Subcutaneous abdominal adipose tissue (tissue), 5 donors: ENCODE data around the gene GTF2F2.

ENCODE experiments used
- H3K27ac ChIP-seq: one replicate; pipeline ENCODE4 v1.7.0; 2013; ENCODE audit warnings: low read depth, mild to moderate bottlenecking, inconsistent platforms, low read length, moderate library complexity
- H3K27me3 ChIP-seq, 5 donors: one replicate each; pipeline ENCODE4 v1.7.0; 2013; ENCODE audit warnings: low read length in 5 of 5, inconsistent platforms in 1 of 5; ENCODE audit not compliant: control insufficient read depth in 5 of 5, insufficient read depth in 4 of 5
- H3K36me3 ChIP-seq, 5 donors: one replicate each; pipeline ENCODE4 v1.7.0; 2013; ENCODE audit warnings: low read length in 5 of 5; ENCODE audit not compliant: control insufficient read depth in 5 of 5, insufficient read depth in 5 of 5
- H3K4me1 ChIP-seq, 5 donors: one replicate each; pipeline ENCODE4 v1.7.0; 2013; ENCODE audit warnings: low read length in 5 of 5, mild to moderate bottlenecking in 3 of 5, moderate library complexity in 1 of 5; ENCODE audit not compliant: control insufficient read depth in 5 of 5, insufficient read depth in 5 of 5
- H3K4me3 ChIP-seq, 5 donors: one replicate each; pipeline ENCODE4 v1.7.0; 2013; ENCODE audit warnings: low read length in 5 of 5, low read depth in 1 of 5
- H3K9ac ChIP-seq, 5 donors: one replicate each; pipeline ENCODE4 v1.7.0; 2013; ENCODE audit warnings: low read length in 5 of 5, mild to moderate bottlenecking in 4 of 5, moderate library complexity in 3 of 5
- H3K9me3 ChIP-seq, 5 donors: one replicate each; pipeline ENCODE4 v1.7.0; 2013; ENCODE audit warnings: low read length in 5 of 5; ENCODE audit not compliant: control insufficient read depth in 5 of 5
- donor health status: healthy.
- donor health status: healthy.
- donor health status: healthy.
- donor health status: healthy.
- donor health status: healthy.

GTF2F2 gene

GRCh38 chr13:45222919-45223318, 102.6 kb downstream of the GTF2F2 start:
- H3K27me3 ChIP-seq = no peaks in the 10 kb centered on the region
- H3K27ac ChIP-seq = no peak overlapping the region
- no peaks in the 10 kb centered on the region for H3K9me3 ChIP-seq
- H3K9ac ChIP-seq = no peak overlapping the region
- no peaks in the 10 kb centered on the region for H3K36me3 ChIP-seq
- peaks cover 0 to 9% (median 4%) of the 10 kb centered on the region in 5 donors for H3K4me1 ChIP-seq
- no peak overlapping the region for H3K4me3 ChIP-seq

GRCh38 chr13:45224176-45224575, 103.9 kb downstream of the GTF2F2 start:
- Histone ChIP-seq H3K9ac (no peak overlapping the region), H3K36me3 (no peaks in the 10 kb centered on the region), H3K27me3 (no peaks in the 10 kb centered on the region), H3K27ac (no peak overlapping the region), H3K4me3 (no peak overlapping the region), H3K4me1 (peaks cover 0 to 7% (median 4%) of the 10 kb centered on the region in 5 donors), H3K9me3 (no peaks in the 10 kb centered on the region)

- H3K9me3 ChIP-seq = no peaks in the 10 kb centered on the region
- no peaks in the 10 kb centered on the region for H3K4me1 ChIP-seq
- no peaks in the 10 kb centered on the region for H3K36me3 ChIP-seq
- H3K27me3 ChIP-seq = no peaks in the 10 kb centered on the region
- no peak overlapping the region for H3K9ac ChIP-seq
- H3K4me3 ChIP-seq = no peak overlapping the region
- H3K27ac ChIP-seq = no peak overlapping the region
These were observed 105.1 kb downstream of the GTF2F2 start for GRCh38 chr13:45225370-45225769.

- no peak overlapping the region for H3K9ac ChIP-seq
- H3K4me3 ChIP-seq = no peak overlapping the region
- no peaks in the 10 kb centered on the region for H3K36me3 ChIP-seq
- no peak overlapping the region for H3K27ac ChIP-seq
- no peaks in the 10 kb centered on the region for H3K4me1 ChIP-seq
- H3K9me3 ChIP-seq = no peaks in the 10 kb centered on the region
- no peaks in the 10 kb centered on the region for H3K27me3 ChIP-seq
These were observed 105.7 kb downstream of the GTF2F2 start for GRCh38 chr13:45226024-45226423.

- no peak overlapping the region for H3K9ac ChIP-seq
- no peaks in the 10 kb centered on the region for H3K36me3 ChIP-seq
- no peaks in the 10 kb centered on the region for H3K27me3 ChIP-seq
- no peak overlapping the region for H3K27ac ChIP-seq
- no peak overlapping the region for H3K4me3 ChIP-seq
- H3K9me3 ChIP-seq = no peaks in the 10 kb centered on the region
- no peaks in the 10 kb centered on the region for H3K4me1 ChIP-seq
These were observed 107.7 kb downstream of the GTF2F2 start for GRCh38 chr13:45228002-45228401.

- Histone ChIP-seq H3K27me3 (no peaks in the 10 kb centered on the region), H3K9ac (no peak overlapping the region), H3K9me3 (no peaks in the 10 kb centered on the region), H3K27ac (no peak overlapping the region), H3K4me1 (no peaks in the 10 kb centered on the region), H3K4me3 (no peak overlapping the region), H3K36me3 (no peaks in the 10 kb centered on the region)
These were observed 108.9 kb downstream of the GTF2F2 start for GRCh38 chr13:45229172-45229571.

- Histone ChIP-seq H3K36me3 (no peaks in the 10 kb centered on the region), H3K4me1 (no peaks in the 10 kb centered on the region), H3K27ac (no peak overlapping the region), H3K9me3 (no peaks in the 10 kb centered on the region), H3K4me3 (no peak overlapping the region), H3K9ac (no peak overlapping the region), H3K27me3 (no peaks in the 10 kb centered on the region)
These were observed 111.0 kb downstream of the GTF2F2 start for GRCh38 chr13:45231305-45231704.

- Histone ChIP-seq H3K4me1 (no peaks in the 10 kb centered on the region), H3K9ac (no peak overlapping the region), H3K9me3 (no peaks in the 10 kb centered on the region), H3K36me3 (no peaks in the 10 kb centered on the region), H3K27me3 (no peaks in the 10 kb centered on the region), H3K4me3 (no peak overlapping the region), H3K27ac (no peak overlapping the region)
These were observed 111.4 kb downstream of the GTF2F2 start for GRCh38 chr13:45231722-45232121.

- Histone ChIP-seq H3K4me3 (no peak overlapping the region), H3K4me1 (no peaks in the 10 kb centered on the region), H3K9ac (no peak overlapping the region), H3K27me3 (no peaks in the 10 kb centered on the region), H3K27ac (no peak overlapping the region), H3K36me3 (no peaks in the 10 kb centered on the region), H3K9me3 (no peaks in the 10 kb centered on the region)
These were observed 112.3 kb downstream of the GTF2F2 start for GRCh38 chr13:45232591-45232990.

- no peak overlapping the region for H3K27ac ChIP-seq
- H3K4me3 ChIP-seq = no peak overlapping the region
- no peak overlapping the region for H3K9ac ChIP-seq
- H3K4me1 ChIP-seq = peaks cover 0 to 8% (median 6%) of the 10 kb centered on the region in 5 donors
- H3K9me3 ChIP-seq = no peaks in the 10 kb centered on the region
- H3K27me3 ChIP-seq = no peaks in the 10 kb centered on the region
- H3K36me3 ChIP-seq = peaks cover 0 to 2% (median 0%) of the 10 kb centered on the region in 5 donors
These were observed 118.9 kb downstream of the GTF2F2 start for GRCh38 chr13:45238945-45239795.
